Renal cortical epithelial cell (primary cell): ENCODE results near the gene DDR1. TPM values are rescaled to one million over a fixed set of nuclear protein-coding genes. Genes with fewer than 3 reads are reported as not detected.

ENCODE experiments used
- total RNA-seq: library from RNA; depleted of rRNA; stranded (reverse); fragments of >200 nt; gene quantifications from 2 replicates; pipeline ENCODE4 v1.2.3, GENCODE V29; 2014

Gene DDR1
- total RNA-seq, 1 donor from 2014 or later = 197 TPM

Other genes starting within 250 kb of the DDR1 start
- 6.9 and 7.3 TPM in 2 replicates for gene C6orf136, start 237.4 kb upstream of the DDR1 start, total RNA-seq
- gene DHX16, start 211.5 kb upstream of the DDR1 start, total RNA-seq = 40.2 and 41.7 TPM in 2 replicates
- gene PPP1R18, start 197.9 kb upstream of the DDR1 start, total RNA-seq = 27.5 and 38.7 TPM in 2 replicates
- 0.69 and 1.7 TPM in 2 replicates for gene NRM, start 193.5 kb upstream of the DDR1 start, total RNA-seq
- 6.4 and 10.2 TPM in 2 replicates for gene MDC1, start 167.2 kb upstream of the DDR1 start, total RNA-seq
- gene TUBB, start 164.2 kb upstream of the DDR1 start, total RNA-seq = 312 and 597 TPM in 2 replicates
- 19.4 and 100 TPM in 2 replicates for gene FLOT1, start 141.8 kb upstream of the DDR1 start, total RNA-seq
- gene IER3, start 140.0 kb upstream of the DDR1 start, total RNA-seq = 56.6 and 249 TPM in 2 replicates
- 17.2 and 24.2 TPM in 2 replicates for gene GTF2H4, start 23.7 kb downstream of the DDR1 start, total RNA-seq
- 47.5 and 144 TPM in 2 replicates for gene VARS2, start 29.7 kb downstream of the DDR1 start, total RNA-seq
- 1.9 TPM in 1 of 2 replicates, not detected in the other for gene SFTA2, start 47.7 kb downstream of the DDR1 start, total RNA-seq
- 0.17 TPM in 1 of 2 replicates, not detected in the other for gene MUCL3, start 56.5 kb downstream of the DDR1 start, total RNA-seq
- not detected in 2 replicates for gene MUC21, start 99.2 kb downstream of the DDR1 start, total RNA-seq
- 0.15 TPM in 1 of 2 replicates, not detected in the other for gene MUC22, start 126.0 kb downstream of the DDR1 start, total RNA-seq
- gene C6orf15, start 228.1 kb downstream of the DDR1 start, total RNA-seq = 1.4 TPM in 1 of 2 replicates, not detected in the other
- gene PSORS1C1, start 230.3 kb downstream of the DDR1 start, total RNA-seq = 1.0 and 5.1 TPM in 2 replicates
- under 0.01 and 0.05 TPM in 2 replicates for gene CDSN, start 235.9 kb downstream of the DDR1 start, total RNA-seq